ENCODE measurements around the gene PCDHGC4.

PCDHGC4 gene

GRCh38 chr5:141478321-141478945 lies 6.4 kb upstream of the PCDHGC4 start:
- Histone ChIP-seq H3K4me1 (ENCODE audit: control insufficient read depth, low read depth, low read length) (peaks cover 1% of the 10 kb centered on the region), H3K9me3 (ENCODE audit: control insufficient read depth, low read depth, low read length) (no peaks in the 10 kb centered on the region), H3K9ac (ENCODE audit: low read length) (no peak overlapping the region), H3K27ac (ENCODE audit: low read length) (no peak overlapping the region), H3K36me3 (ENCODE audit: control insufficient read depth, low read depth, low read length) (no peaks in the 10 kb centered on the region), H3K4me3 (ENCODE audit: low read length) (no peak overlapping the region), H3K27me3 (ENCODE audit: control insufficient read depth, insufficient read depth, low read length) (peaks cover 31% of the 10 kb centered on the region)

- Histone ChIP-seq H3K4me3 (ENCODE audit: low read length) (no peak overlapping the region), H3K4me1 (ENCODE audit: control insufficient read depth, low read depth, low read length) (peaks cover 11% of the 10 kb centered on the region), H3K9ac (ENCODE audit: low read length) (no peak overlapping the region), H3K9me3 (ENCODE audit: control insufficient read depth, low read depth, low read length) (no peaks in the 10 kb centered on the region), H3K27me3 (ENCODE audit: control insufficient read depth, insufficient read depth, low read length) (peaks cover 27% of the 10 kb centered on the region), H3K27ac (ENCODE audit: low read length) (no peak overlapping the region), H3K36me3 (ENCODE audit: control insufficient read depth, low read depth, low read length) (no peaks in the 10 kb centered on the region)
These were observed 5.1 kb upstream of the PCDHGC4 start for GRCh38 chr5:141479776-141480175.

GRCh38 chr5:141483902-141484301 lies 928 bp upstream of the PCDHGC4 start:
- Histone ChIP-seq H3K9me3 (ENCODE audit: control insufficient read depth, low read depth, low read length) (no peaks in the 10 kb centered on the region), H3K9ac (ENCODE audit: low read length) (peak overlapping the region; percentile 56), H3K27ac (ENCODE audit: low read length) (peak overlapping the region; percentile 76), H3K4me3 (ENCODE audit: low read length) (peak overlapping the region; percentile 91), H3K27me3 (ENCODE audit: control insufficient read depth, insufficient read depth, low read length) (peaks cover 19% of the 10 kb centered on the region), H3K36me3 (ENCODE audit: control insufficient read depth, low read depth, low read length) (no peaks in the 10 kb centered on the region), H3K4me1 (ENCODE audit: control insufficient read depth, low read depth, low read length) (peaks cover 20% of the 10 kb centered on the region)

- H3K27ac ChIP-seq (ENCODE audit: low read length): peak overlapping the region; percentile 76
These were observed 555 bp upstream of the PCDHGC4 start for GRCh38 chr5:141484310-141484640.

GRCh38 chr5:141485321-141486055 lies 658 bp downstream of the PCDHGC4 start:
- Histone ChIP-seq H3K36me3 (ENCODE audit: control insufficient read depth, low read depth, low read length) (peaks cover 5% of the 10 kb centered on the region), H3K27ac (ENCODE audit: low read length) (no peak overlapping the region), H3K4me1 (ENCODE audit: control insufficient read depth, low read depth, low read length) (peaks cover 23% of the 10 kb centered on the region), H3K4me3 (ENCODE audit: low read length) (peak overlapping the region; percentile 91), H3K27me3 (ENCODE audit: control insufficient read depth, insufficient read depth, low read length) (peaks cover 19% of the 10 kb centered on the region), H3K9me3 (ENCODE audit: control insufficient read depth, low read depth, low read length) (no peaks in the 10 kb centered on the region), H3K9ac (ENCODE audit: low read length) (peak overlapping the region; percentile 56)

More at GRCh38 chr5:141484310-141484640, 555 bp upstream of the PCDHGC4 start:
- Histone ChIP-seq H3K9me3 (ENCODE audit: control insufficient read depth, low read depth, low read length) (no peaks in the 10 kb centered on the region), H3K9ac (ENCODE audit: low read length) (peak overlapping the region; percentile 56), H3K4me3 (ENCODE audit: low read length) (peak overlapping the region; percentile 91), H3K27me3 (ENCODE audit: control insufficient read depth, insufficient read depth, low read length) (peaks cover 19% of the 10 kb centered on the region), H3K4me1 (ENCODE audit: control insufficient read depth, low read depth, low read length) (peaks cover 23% of the 10 kb centered on the region), H3K36me3 (ENCODE audit: control insufficient read depth, low read depth, low read length) (no peaks in the 10 kb centered on the region)

GRCh38 chr5:141486091-141486490 lies 1.3 kb downstream of the PCDHGC4 start:
- Histone ChIP-seq H3K27me3 (ENCODE audit: control insufficient read depth, insufficient read depth, low read length) (peaks cover 19% of the 10 kb centered on the region), H3K36me3 (ENCODE audit: control insufficient read depth, low read depth, low read length) (peaks cover 5% of the 10 kb centered on the region), H3K4me3 (ENCODE audit: low read length) (peak overlapping the region; percentile 91), H3K9ac (ENCODE audit: low read length) (no peak overlapping the region), H3K27ac (ENCODE audit: low read length) (no peak overlapping the region), H3K9me3 (ENCODE audit: control insufficient read depth, low read depth, low read length) (no peaks in the 10 kb centered on the region), H3K4me1 (ENCODE audit: control insufficient read depth, low read depth, low read length) (peaks cover 23% of the 10 kb centered on the region)

- peaks cover 5% of the 10 kb centered on the region for H3K36me3 ChIP-seq (ENCODE audit: control insufficient read depth, low read depth, low read length)
- peaks cover 23% of the 10 kb centered on the region for H3K4me1 ChIP-seq (ENCODE audit: control insufficient read depth, low read depth, low read length)
- H3K9me3 ChIP-seq (ENCODE audit: control insufficient read depth, low read depth, low read length): no peaks in the 10 kb centered on the region
These were observed 2.3 kb downstream of the PCDHGC4 start for GRCh38 chr5:141487131-141487530.

GRCh38 chr5:141488591-141489561 lies 4.0 kb downstream of the PCDHGC4 start, which contains the start of gene PCDHGC5:
PCDHGC5 (plus strand) TSS chr5:141489081; CDS start chr5:141489241, 160 bp downstream.
- no peak within 1 kb of the TSS for H3K27ac ChIP-seq (ENCODE audit: low read length)
- peaks cover 19% of the 10 kb centered on the region for H3K27me3 ChIP-seq (ENCODE audit: control insufficient read depth, insufficient read depth, low read length)
- H3K4me1 ChIP-seq (ENCODE audit: control insufficient read depth, low read depth, low read length): peaks cover 17% of the 10 kb centered on the region
- peaks cover 5% of the 10 kb centered on the region for H3K36me3 ChIP-seq (ENCODE audit: control insufficient read depth, low read depth, low read length)
- no peak within 1 kb of the TSS for H3K9ac ChIP-seq (ENCODE audit: low read length)
- no peaks in the 10 kb centered on the region for H3K9me3 ChIP-seq (ENCODE audit: control insufficient read depth, low read depth, low read length)
- H3K4me3 ChIP-seq (ENCODE audit: low read length): no peak within 1 kb of the TSS

More at GRCh38 chr5:141487131-141487530, 2.3 kb downstream of the PCDHGC4 start:
- peaks cover 19% of the 10 kb centered on the region for H3K27me3 ChIP-seq (ENCODE audit: control insufficient read depth, insufficient read depth, low read length)
- H3K9ac ChIP-seq (ENCODE audit: low read length): no peak overlapping the region
- no peak overlapping the region for H3K27ac ChIP-seq (ENCODE audit: low read length)
- H3K4me3 ChIP-seq (ENCODE audit: low read length): no peak overlapping the region

- Histone ChIP-seq H3K4me3 (ENCODE audit: low read length) (no peak overlapping the region), H3K9ac (ENCODE audit: low read length) (no peak overlapping the region), H3K27me3 (ENCODE audit: control insufficient read depth, insufficient read depth, low read length) (peaks cover 19% of the 10 kb centered on the region), H3K36me3 (ENCODE audit: control insufficient read depth, low read depth, low read length) (peaks cover 5% of the 10 kb centered on the region), H3K9me3 (ENCODE audit: control insufficient read depth, low read depth, low read length) (no peaks in the 10 kb centered on the region), H3K27ac (ENCODE audit: low read length) (no peak overlapping the region), H3K4me1 (ENCODE audit: control insufficient read depth, low read depth, low read length) (peaks cover 22% of the 10 kb centered on the region)
These were observed 5.0 kb downstream of the PCDHGC4 start for GRCh38 chr5:141489841-141490240.

GRCh38 chr5:141490271-141490670 lies 5.4 kb downstream of the PCDHGC4 start:
- peaks cover 5% of the 10 kb centered on the region for H3K36me3 ChIP-seq (ENCODE audit: control insufficient read depth, low read depth, low read length)
- peaks cover 26% of the 10 kb centered on the region for H3K4me1 ChIP-seq (ENCODE audit: control insufficient read depth, low read depth, low read length)
- H3K27ac ChIP-seq (ENCODE audit: low read length): no peak overlapping the region
- no peak overlapping the region for H3K4me3 ChIP-seq (ENCODE audit: low read length)
- peaks cover 16% of the 10 kb centered on the region for H3K27me3 ChIP-seq (ENCODE audit: control insufficient read depth, insufficient read depth, low read length)
- H3K9ac ChIP-seq (ENCODE audit: low read length): no peak overlapping the region
- H3K9me3 ChIP-seq (ENCODE audit: control insufficient read depth, low read depth, low read length): no peaks in the 10 kb centered on the region

- H3K27ac ChIP-seq (ENCODE audit: low read length): no peak overlapping the region
- H3K4me3 ChIP-seq (ENCODE audit: low read length): no peak overlapping the region
- no peaks in the 10 kb centered on the region for H3K9me3 ChIP-seq (ENCODE audit: control insufficient read depth, low read depth, low read length)
- H3K27me3 ChIP-seq (ENCODE audit: control insufficient read depth, insufficient read depth, low read length): peaks cover 11% of the 10 kb centered on the region
- peaks cover 5% of the 10 kb centered on the region for H3K36me3 ChIP-seq (ENCODE audit: control insufficient read depth, low read depth, low read length)
- peaks cover 28% of the 10 kb centered on the region for H3K4me1 ChIP-seq (ENCODE audit: control insufficient read depth, low read depth, low read length)
- H3K9ac ChIP-seq (ENCODE audit: low read length): no peak overlapping the region
These were observed 5.9 kb downstream of the PCDHGC4 start for GRCh38 chr5:141490771-141491170.

Data from iPS-18a (cell line).